Measurements from ENCODE around the gene HSD17B8.
A peak's percentile ranks its signal among the peaks of the same experiment; 100 is the strongest.

HSD17B8 gene

GRCh38 chr6:33171880-33172687 is 32.4 kb upstream of the HSD17B8 start:
- H3K4me3 ChIP-seq (ENCODE audit: low read depth, low read length) = no peak overlapping the region
- no peak for TF ChIP-seq CTCF (IDR thresholded peaks at IDR 0.05; ENCODE audit: insufficient read depth, low read depth, low read length, missing control alignments)
- no peak for DNase-seq (ENCODE audit: low read depth)

- peak; percentile 78 for TF ChIP-seq CTCF (IDR thresholded peaks at IDR 0.05; ENCODE audit: insufficient read depth, low read depth, low read length, missing control alignments)
- DNase-seq (ENCODE audit: low read depth) = peak; percentile 36
- H3K4me3 ChIP-seq (ENCODE audit: low read depth, low read length) = no peak overlapping the region
Measured at GRCh38 chr6:33172688-33173534, 31.5 kb upstream of the HSD17B8 start.

GRCh38 chr6:33173535-33174180 is 30.8 kb upstream of the HSD17B8 start:
- no peak overlapping the region for H3K4me3 ChIP-seq (ENCODE audit: low read depth, low read length)
- TF ChIP-seq CTCF (IDR thresholded peaks at IDR 0.05; ENCODE audit: insufficient read depth, low read depth, low read length, missing control alignments) = no peak
- no peak for DNase-seq (ENCODE audit: low read depth)

- H3K4me3 ChIP-seq (ENCODE audit: low read depth, low read length) = no peak overlapping the region
- DNase-seq (ENCODE audit: low read depth) = no peak
- TF ChIP-seq CTCF (IDR thresholded peaks at IDR 0.05; ENCODE audit: insufficient read depth, low read depth, low read length, missing control alignments) = no peak
Measured at GRCh38 chr6:33174784-33175183, 29.7 kb upstream of the HSD17B8 start.

- TF ChIP-seq CTCF (IDR thresholded peaks at IDR 0.05; ENCODE audit: insufficient read depth, low read depth, low read length, missing control alignments) = no peak
- no peak overlapping the region for H3K4me3 ChIP-seq (ENCODE audit: low read depth, low read length)
- no peak for DNase-seq (ENCODE audit: low read depth)
Measured at GRCh38 chr6:33175436-33176069, 28.9 kb upstream of the HSD17B8 start.

GRCh38 chr6:33176906-33177305 is 27.5 kb upstream of the HSD17B8 start:
- no peak overlapping the region for H3K4me3 ChIP-seq (ENCODE audit: low read depth, low read length)
- no peak for TF ChIP-seq CTCF (IDR thresholded peaks at IDR 0.05; ENCODE audit: insufficient read depth, low read depth, low read length, missing control alignments)
- no peak for DNase-seq (ENCODE audit: low read depth)

Measured in GM12865 (cell line).